K562 (cell line): ENCODE data around the gene ECSIT. TPM values are rescaled to one million over a fixed set of nuclear protein-coding genes. Genes with fewer than 3 reads are reported as not detected.

Experiments used
- ATAC-seq: fragments of 200-7000 bp; cut with Tn5 transposase; 3 replicates; pipeline ENCODE4 v1.9.1; 2020; ENCODE audit warnings: moderate library complexity
- BruUV-seq: library from RNA; stranded (reverse); fragments of 400-500 nt; replicated peaks from 2 replicates; lab custom pipeline; 2021; lab: Mats Ljungman, UMichigan
- CTCF ChIA-PET: fragments of 300-600 bp; formaldehyde crosslinking; extraction: SDS; loops from one replicate; lab custom pipeline; 2021; ENCODE audit warnings: low intra/inter-chr PET ratio; lab: Yijun Ruan, JAX
- POLR2A ChIA-PET: fragments of 300-600, 350-650 bp; sonication (Branson Sonifier 250); formaldehyde crosslinking; extraction: SDS; loops from one replicate; lab custom pipeline; 2021; ENCODE audit warnings: antibody characterized with exemption, inconsistent platforms; lab: Yijun Ruan, JAX
- DNase-seq, 4 experiments: peaks; one replicate each; pipeline versions ENCODE4 v3.0.0 to v3.0.0-alpha.2; 2011 to 2018; ENCODE audit warnings: low spot score in 3 of 4, mixed read lengths in 3 of 4; ENCODE audit errors: extremely low read depth in 1 of 4
- FAIRE-seq: peaks from 2 replicates; lab custom pipeline; 2011; peaks lifted over from hg19 to GRCh38; lab: Jason Lieb, UNC
- H2AFZ ChIP-seq: 2 replicates; pipeline ENCODE4 v1.6.0; 2011; ENCODE audit warnings: low read depth, low read length, control low read depth, inconsistent platforms
- H3K27ac ChIP-seq: fragments of 200-600 bp; 3 replicates; pipeline ENCODE4 v1.8.0; 2011; ENCODE audit warnings: low read depth, mild to moderate bottlenecking, control low read depth, inconsistent platforms, low read length, moderate library complexity, mixed read lengths; ENCODE audit errors: extremely low read depth
- H3K27me3 ChIP-seq, 2 experiments: fragments of 300-600 bp in 1 of 2; 2 replicates in 1 of 2; 3 replicates in 1 of 2; pipeline versions ENCODE4 v1.6.0 to v1.8.0; 2011; ENCODE audit warnings: inconsistent platforms in 2 of 2, low read length in 2 of 2, mild to moderate bottlenecking in 1 of 2, mixed read lengths in 1 of 2, moderate library complexity in 1 of 2; ENCODE audit not compliant: control insufficient read depth in 2 of 2, insufficient read depth in 2 of 2
- H3K36me3 ChIP-seq: fragments of 300-600 bp; 3 replicates; pipeline ENCODE4 v1.8.0; 2011; ENCODE audit warnings: mild to moderate bottlenecking, low read length, inconsistent platforms; ENCODE audit not compliant: control insufficient read depth, insufficient read depth
- H3K4me1 ChIP-seq, 2 experiments: fragments of 200-600 bp in 1 of 2; replicated peaks in 1 of 2; 2 replicates in 1 of 2; 3 replicates in 1 of 2; pipeline versions ENCODE4 v1.5.1 to v1.8.0; 2011; ENCODE audit warnings: inconsistent platforms in 2 of 2, low read length in 2 of 2, mild to moderate bottlenecking in 1 of 2, mixed read lengths in 1 of 2, moderate library complexity in 1 of 2; ENCODE audit not compliant: control insufficient read depth in 2 of 2, insufficient read depth in 2 of 2
- H3K4me2 ChIP-seq: 2 replicates; pipeline ENCODE4 v1.6.1; 2011; ENCODE audit warnings: low read length, control low read depth, inconsistent platforms, mixed read lengths; ENCODE audit not compliant: insufficient read depth
- H3K4me3 ChIP-seq: fragments of 200-600 bp; sonication (generic), shearing (Covaris generic); 2 replicates; pipeline ENCODE4 v1.5.1; 2016; ENCODE audit warnings: control low read depth, inconsistent platforms
- H3K79me2 ChIP-seq: fragments of 200-600 bp; 3 replicates; pipeline ENCODE4 v1.8.0; 2011; ENCODE audit warnings: low read length, inconsistent platforms; ENCODE audit not compliant: control insufficient read depth, insufficient read depth
- H3K9ac ChIP-seq, 2 experiments: 2 replicates each; pipeline versions ENCODE4 v1.6.0 to v1.6.1; 2011; ENCODE audit warnings: low read depth in 2 of 2, low read length in 2 of 2, control low read depth in 1 of 2, inconsistent platforms in 1 of 2, mild to moderate bottlenecking in 1 of 2, mixed read lengths in 1 of 2; ENCODE audit not compliant: insufficient read depth in 1 of 2
- H3K9me1 ChIP-seq: one replicate; pipeline ENCODE4 v1.6.0; 2011; ENCODE audit warnings: inconsistent platforms, mild to moderate bottlenecking, low read length, moderate library complexity; ENCODE audit not compliant: control insufficient read depth, insufficient read depth
- H3K9me3 ChIP-seq: replicated peaks from 2 replicates; pipeline ENCODE4 v1.5.1; 2011; ENCODE audit warnings: low read depth, low read length, inconsistent platforms; ENCODE audit not compliant: control insufficient read depth, insufficient read depth
- H4K20me1 ChIP-seq: replicated peaks from 2 replicates; pipeline ENCODE4 v1.6.1; 2011; ENCODE audit warnings: low read length, inconsistent platforms, mixed read lengths; ENCODE audit not compliant: control insufficient read depth, insufficient read depth
- BCOR ChIP-seq: fragments of 450-650 bp; IDR thresholded peaks from 2 replicates; pipeline ENCODE4 v1.6.1; 2016
- EHMT2 ChIP-seq: fragments of 450-650 bp; IDR thresholded peaks from 2 replicates; pipeline ENCODE4 v1.6.1; 2018; ENCODE audit warnings: antibody characterized with exemption
- GABPB2 ChIP-seq: fragments of 250-450 bp; sonication (Bioruptor Pico); conservative IDR thresholded peaks from 2 replicates; pipeline ENCODE4 v1.5.1; 2021; ENCODE audit warnings: mild to moderate bottlenecking
- MIER1 ChIP-seq: fragments of 450-650 bp; IDR thresholded peaks from 2 replicates; pipeline ENCODE4 v1.6.1; 2016; ENCODE audit warnings: antibody characterized with exemption, mild to moderate bottlenecking, low read depth
- NR2C2 ChIP-seq, 2 experiments: fragments of 200-800 bp in 1 of 2; sonication (Bioruptor generic) in 1 of 2; sonication (generic) in 1 of 2; formaldehyde crosslinking in 1 of 2; IDR thresholded peaks; 2 replicates each; pipeline versions ENCODE4 v1.6.1 to v1.8.0; 2016 to 2022; ENCODE audit warnings: mild to moderate bottlenecking in 1 of 2, missing compliant biosample characterization in 1 of 2, missing genetic modification characterization in 1 of 2, missing genetic modification reagents in 1 of 2
- POLR2B ChIP-seq: fragments of 450-650 bp; IDR thresholded peaks from 2 replicates; pipeline ENCODE4 v1.6.1; 2018; ENCODE audit warnings: low read depth; ENCODE audit not compliant: partially characterized antibody
- SMARCC2 ChIP-seq: fragments of 450-650 bp; IDR thresholded peaks from 2 replicates; pipeline ENCODE4 v1.6.1; 2017; ENCODE audit warnings: antibody characterized with exemption, moderate library complexity, mild to moderate bottlenecking, low read depth
- SRSF7 ChIP-seq: fragments of 200-400 bp; formaldehyde crosslinking; optimal IDR thresholded peaks from 2 replicates; pipeline ENCODE3; 2017; ENCODE audit warnings: mild to moderate bottlenecking, low read depth, low read length
- TSC22D4 ChIP-seq: fragments of 450-650 bp; IDR thresholded peaks from 2 replicates; pipeline ENCODE4 v1.6.1; 2016; ENCODE audit warnings: missing genetic modification characterization, missing biosample characterization, control low read depth
- ZC3H11A ChIP-seq: IDR thresholded peaks from 2 replicates; pipeline ENCODE4 v1.6.1; 2012; ENCODE audit warnings: low read depth, low read length, improper control_type of control experiment
- WGBS: fragments of 100-300 bp; shearing (Covaris generic); methylation state at CpG from one replicate; pipeline ENCODE4 v1.1.6; 2016; ENCODE audit warnings: low coverage, mixed read lengths; ENCODE audit not compliant: insufficient coverage; ENCODE audit errors: missing lambda C conversion rate; 5-methylcytosine and 5-hydroxymethylcytosine counted together
- in situ Hi-C: fragments of 300-500 bp; cut with MboI; formaldehyde crosslinking; loops from 4 replicates; pipeline ENCODE4 v1.15.0; 2018; ENCODE audit warnings: inconsistent platforms, mixed read lengths
- intact Hi-C: fragments of 100-400 bp; cut with micrococcal nuclease; formaldehyde crosslinking; loops from 2 replicates; pipeline ENCODE4 v1.14.2; 2022
- polyA plus RNA-seq, 8 experiments: library from polyadenylated mRNA; depleted of rRNA in 4 of 8; stranded (reverse) in 5 of 8; unstranded in 3 of 8; fragments of >200 nt; fragmentation: Nextera tagmentation in 2 of 8; fragmentation: Illumina TruSeq in 1 of 8; extraction: Ambion mirVana in 2 of 8; extraction: Trizol in 1 of 8; gene quantifications; 2 replicates each; pipeline versions ENCODE4 v1.2.1 to v1.2.3, GENCODE V29; 2011 to 2014; ENCODE audit warnings: inconsistent platforms in 1 of 8, missing spikeins in 1 of 8
- total RNA-seq, 7 experiments: library from RNA; depleted of rRNA in 6 of 7; stranded (reverse); fragments of >200 nt in 6 of 7; fragmentation: Illumina TruSeq in 2 of 7; extraction: Trizol in 2 of 7; gene quantifications; 2 replicates each; pipeline versions ENCODE4 v1.2.1 to v1.2.3, GENCODE V29; 2011 to 2021; ENCODE audit warnings: low replicate concordance in 1 of 7
- TF ChIP-seq, protein P1 (sequence below): fragments of 250-450 bp; sonication (Bioruptor Pico); IDR thresholded peaks from 2 replicates; pipeline ENCODE4 v1.8.0; 2022; ENCODE audit warnings: moderate library complexity, mild to moderate bottlenecking, inconsistent platforms
- TF ChIP-seq, protein P2 (sequence below): fragments of 450-650 bp; formaldehyde crosslinking; IDR thresholded peaks from 2 replicates; pipeline ENCODE4 v1.4.0; 2020; ENCODE audit warnings: mild to moderate bottlenecking, moderate library complexity

The ECSIT gene
- total and polyA plus RNA-seq, 9 of the 15 experiments (the other 6 are each of a cell fraction or from before 2014, with no cell fraction given) = 1.1 to 82.5 (median 43.9) TPM

DNA sequence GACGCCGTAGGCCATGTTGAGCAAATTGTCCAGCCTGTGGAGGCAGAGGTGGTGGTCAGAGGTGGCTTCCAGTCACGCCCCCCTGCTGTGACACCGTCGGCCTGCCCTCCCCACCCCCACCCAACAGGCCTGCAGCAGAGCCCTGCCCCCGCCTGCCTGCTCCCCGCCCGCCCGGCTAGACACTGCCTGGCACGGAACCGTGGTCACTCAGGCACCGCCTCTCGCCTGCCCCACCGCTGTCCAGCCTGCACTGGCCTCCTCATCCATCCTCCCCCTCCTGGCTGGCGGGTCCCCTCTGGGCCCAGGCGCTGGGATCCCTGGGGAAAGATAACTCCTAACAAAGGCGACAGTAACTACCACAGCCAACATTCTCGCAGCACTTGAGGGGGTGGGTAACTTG is 71.8 kb downstream of the ECSIT start:
- Histone ChIP-seq H3K4me3 (no peak overlapping the region), H3K9me1 (no peaks in the 10 kb centered on the region), H3K4me2 (no peak overlapping the region), H4K20me1 (0 out of 2 replicates have a peak, but pooled peaks cover 4% of the 10 kb centered on the region), H3K9ac (peak overlapping the region in 1 of 2 experiments; percentile 45; a peak in 2 of 4 replicates), H3K4me1 (peaks cover 0 to 37% of the 10 kb centered on the region in 2 experiments; a peak in 3 of 5 replicates), H3K27ac (no peak overlapping the region), H3K27me3 (peaks cover 0 to 9% of the 10 kb centered on the region in 2 experiments; a peak in 3 of 5 replicates), H3K36me3 (no peaks in the 10 kb centered on the region), H3K9me3 (no peaks in the 10 kb centered on the region), H3K79me2 (no peaks in the 10 kb centered on the region)
- no peak for FAIRE-seq
- intact Hi-C loops (no loop called here), in situ Hi-C loops (no loop called here)
- WGBS = 5% methylated on average over 12 of the region's 18 CpGs
- BruUV-seq = no TSS peak
- ChIA-PET POLR2A (interaction anchor here (0.6 to 0.7 kb wide), 2 partner anchors 194 to 308 kb away, joined by 4 read pairs; no protein-coding TSS in a partner anchor), CTCF (no interaction called here)
- TF ChIP-seq MIER1 (no peak), BCOR (no peak), TSC22D4 (tag) (no peak), EHMT2 (no peak), GABPB2 (CRISPR knock-in tag) (no peak), NR2C2 (CRISPR knock-in tag; IDR thresholded peaks at IDR 0.05) (no peak), NR2C2 (tag; IDR thresholded peaks at IDR 0.05) (no peak), SMARCC2 (no peak), SRSF7 (no peak), ZC3H11A (no peak), POLR2B (no peak)
- TF ChIP-seq, protein P1, sequence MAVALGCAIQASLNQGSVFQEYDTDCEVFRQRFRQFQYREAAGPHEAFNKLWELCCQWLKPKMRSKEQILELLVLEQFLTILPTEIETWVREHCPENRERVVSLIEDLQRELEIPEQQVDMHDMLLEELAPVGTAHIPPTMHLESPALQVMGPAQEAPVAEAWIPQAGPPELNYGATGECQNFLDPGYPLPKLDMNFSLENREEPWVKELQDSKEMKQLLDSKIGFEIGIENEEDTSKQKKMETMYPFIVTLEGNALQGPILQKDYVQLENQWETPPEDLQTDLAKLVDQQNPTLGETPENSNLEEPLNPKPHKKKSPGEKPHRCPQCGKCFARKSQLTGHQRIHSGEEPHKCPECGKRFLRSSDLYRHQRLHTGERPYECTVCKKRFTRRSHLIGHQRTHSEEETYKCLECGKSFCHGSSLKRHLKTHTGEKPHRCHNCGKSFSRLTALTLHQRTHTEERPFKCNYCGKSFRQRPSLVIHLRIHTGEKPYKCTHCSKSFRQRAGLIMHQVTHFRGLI = no peak
- TF ChIP-seq, protein P2, sequence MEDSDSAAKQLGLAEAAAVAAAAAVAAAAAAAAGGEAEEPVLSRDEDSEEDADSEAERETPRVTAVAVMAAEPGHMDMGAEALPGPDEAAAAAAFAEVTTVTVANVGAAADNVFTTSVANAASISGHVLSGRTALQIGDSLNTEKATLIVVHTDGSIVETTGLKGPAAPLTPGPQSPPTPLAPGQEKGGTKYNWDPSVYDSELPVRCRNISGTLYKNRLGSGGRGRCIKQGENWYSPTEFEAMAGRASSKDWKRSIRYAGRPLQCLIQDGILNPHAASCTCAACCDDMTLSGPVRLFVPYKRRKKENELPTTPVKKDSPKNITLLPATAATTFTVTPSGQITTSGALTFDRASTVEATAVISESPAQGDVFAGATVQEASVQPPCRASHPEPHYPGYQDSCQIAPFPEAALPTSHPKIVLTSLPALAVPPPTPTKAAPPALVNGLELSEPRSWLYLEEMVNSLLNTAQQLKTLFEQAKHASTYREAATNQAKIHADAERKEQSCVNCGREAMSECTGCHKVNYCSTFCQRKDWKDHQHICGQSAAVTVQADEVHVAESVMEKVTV (CRISPR knock-in tag) = no peak
- TF ChIP-seq, all 486 proteins: peak for 0
- DNase-seq (peak in 3 of 4 experiments; percentile 42 to 69 (median 68)), ATAC-seq (no peak; the same call in 1 of the 3 replicates)
- H2AFZ ChIP-seq = no peak overlapping the region
